Type B pancreatic cell (in vitro differentiated cells): ENCODE results near the gene TSEN34. TPM values are rescaled to one million over a fixed set of nuclear protein-coding genes. Genes with fewer than 3 reads are reported as not detected.

ENCODE experiments used
- DNase-seq: peaks from one replicate; pipeline ENCODE4 v3.0.0; 2021; ENCODE audit warnings: mixed read lengths; ENCODE audit not compliant: unreplicated experiment; ENCODE audit errors: extremely low spot score
- H3K27ac Mint-ChIP-seq: 2 replicates; pipeline ENCODE4 v1.8.0; 2021; ENCODE audit warnings: mild to moderate bottlenecking, mixed read lengths
- H3K27me3 Mint-ChIP-seq: 2 replicates; pipeline ENCODE4 v1.8.0; 2021; ENCODE audit warnings: mixed read lengths
- H3K36me3 Mint-ChIP-seq: 2 replicates; pipeline ENCODE4 v1.8.0; 2021; ENCODE audit warnings: mixed read lengths
- H3K4me1 Mint-ChIP-seq: one replicate; pipeline ENCODE4 v1.8.0; 2021; ENCODE audit warnings: mixed read lengths; ENCODE audit not compliant: unreplicated experiment
- H3K4me3 Mint-ChIP-seq: 2 replicates; pipeline ENCODE4 v1.8.0; 2021; ENCODE audit warnings: mild to moderate bottlenecking, mixed read lengths
- H3K9me3 Mint-ChIP-seq: 2 replicates; pipeline ENCODE4 v1.8.0; 2021; ENCODE audit warnings: mixed read lengths
- CTCF ChIP-seq: fragments of 200-600 bp; sonication (generic); conservative IDR thresholded peaks from 2 replicates; pipeline ENCODE4 v1.5.0; 2021; ENCODE audit warnings: antibody characterized with exemption, mild to moderate bottlenecking
- total RNA-seq: library from RNA; stranded (reverse); gene quantifications from 2 replicates; pipeline ENCODE4 v1.2.1, GENCODE V29; 2021; ENCODE audit warnings: low replicate concordance

Gene TSEN34
- total RNA-seq, 1 donor from 2014 or later: 41.9 TPM

GRCh38 chr19:54188215-54188871 is 2.8 kb upstream of the TSEN34 start:
- no peak for TF ChIP-seq CTCF
- H3K27ac Mint-ChIP-seq: peak overlapping the region; percentile 84
- H3K36me3 Mint-ChIP-seq: peaks cover 8% of the 10 kb centered on the region
- H3K4me1 Mint-ChIP-seq: peaks cover 7% of the 10 kb centered on the region
- no peaks in the 10 kb centered on the region for H3K9me3 Mint-ChIP-seq
- DNase-seq: no peak
- no peaks in the 10 kb centered on the region for H3K27me3 Mint-ChIP-seq
- H3K4me3 Mint-ChIP-seq: peak overlapping the region; percentile 90

- peak; percentile 44 for TF ChIP-seq CTCF
- no peaks in the 10 kb centered on the region for H3K9me3 Mint-ChIP-seq
- H3K27ac Mint-ChIP-seq: peak within 1 kb of the TSS; percentile 100
- H3K4me3 Mint-ChIP-seq: peak within 1 kb of the TSS; percentile 97
- DNase-seq: no peak
- no peaks in the 10 kb centered on the region for H3K27me3 Mint-ChIP-seq
- H3K4me1 Mint-ChIP-seq: peaks cover 7% of the 10 kb centered on the region
- H3K36me3 Mint-ChIP-seq: peaks cover 8% of the 10 kb centered on the region
Measured at GRCh38 chr19:54189145-54189734, 1.9 kb upstream of the TSEN34 start, which contains the start of gene MBOAT7. Gene MBOAT7, minus strand, starts transcription at chr19:54189580. Its CDS starts 1,072 bp downstream, at chr19:54188508.

- Mint-ChIP-seq H3K4me3 (peak overlapping the region; percentile 97), H3K27ac (peak overlapping the region; percentile 100), H3K27me3 (no peaks in the 10 kb centered on the region), H3K36me3 (peaks cover 8% of the 10 kb centered on the region), H3K9me3 (no peaks in the 10 kb centered on the region), H3K4me1 (peaks cover 7% of the 10 kb centered on the region)
- DNase-seq: peak; percentile 99
- no peak for TF ChIP-seq CTCF
Measured at GRCh38 chr19:54189735-54190502, 1.2 kb upstream of the TSEN34 start.

- Mint-ChIP-seq H3K36me3 (peaks cover 7% of the 10 kb centered on the region), H3K4me3 (peak overlapping the region; percentile 97), H3K9me3 (no peaks in the 10 kb centered on the region), H3K27me3 (no peaks in the 10 kb centered on the region), H3K27ac (peak overlapping the region; percentile 100), H3K4me1 (peaks cover 7% of the 10 kb centered on the region)
- TF ChIP-seq CTCF: no peak
- peak; percentile 99 for DNase-seq
Measured at GRCh38 chr19:54190503-54191010, 551 bp upstream of the TSEN34 start.

GRCh38 chr19:54191811-54192453 is 824 bp downstream of the TSEN34 start:
- peaks cover 5% of the 10 kb centered on the region for H3K36me3 Mint-ChIP-seq
- H3K27ac Mint-ChIP-seq: peak overlapping the region; percentile 87
- peaks cover 7% of the 10 kb centered on the region for H3K4me1 Mint-ChIP-seq
- no peak for TF ChIP-seq CTCF
- H3K9me3 Mint-ChIP-seq: no peaks in the 10 kb centered on the region
- H3K27me3 Mint-ChIP-seq: no peaks in the 10 kb centered on the region
- H3K4me3 Mint-ChIP-seq: peak overlapping the region; percentile 97
- DNase-seq: no peak
